K562 (cell line): ENCODE data around the gene TRIP10. TPM values are rescaled to one million over a fixed set of nuclear protein-coding genes. Genes with fewer than 3 reads are reported as not detected.

Experiments used
- ATAC-seq: fragments of 200-7000 bp; cut with Tn5 transposase; 3 replicates; pipeline ENCODE4 v1.9.1; 2020; ENCODE audit warnings: moderate library complexity
- BruUV-seq: library from RNA; stranded (reverse); fragments of 400-500 nt; replicated peaks from 2 replicates; lab custom pipeline; 2021; lab: Mats Ljungman, UMichigan
- CTCF ChIA-PET: fragments of 300-600 bp; formaldehyde crosslinking; extraction: SDS; loops from one replicate; lab custom pipeline; 2021; ENCODE audit warnings: low intra/inter-chr PET ratio; lab: Yijun Ruan, JAX
- POLR2A ChIA-PET: fragments of 300-600, 350-650 bp; sonication (Branson Sonifier 250); formaldehyde crosslinking; extraction: SDS; loops from one replicate; lab custom pipeline; 2021; ENCODE audit warnings: antibody characterized with exemption, inconsistent platforms; lab: Yijun Ruan, JAX
- DNase-seq, 4 experiments: peaks; one replicate each; pipeline versions ENCODE4 v3.0.0 to v3.0.0-alpha.2; 2011 to 2018; ENCODE audit warnings: low spot score in 3 of 4, mixed read lengths in 3 of 4; ENCODE audit errors: extremely low read depth in 1 of 4
- FAIRE-seq: peaks from 2 replicates; lab custom pipeline; 2011; peaks lifted over from hg19 to GRCh38; lab: Jason Lieb, UNC
- H2AFZ ChIP-seq: 2 replicates; pipeline ENCODE4 v1.6.0; 2011; ENCODE audit warnings: low read depth, low read length, control low read depth, inconsistent platforms
- H3K27ac ChIP-seq: fragments of 200-600 bp; 3 replicates; pipeline ENCODE4 v1.8.0; 2011; ENCODE audit warnings: low read depth, mild to moderate bottlenecking, control low read depth, inconsistent platforms, low read length, moderate library complexity, mixed read lengths; ENCODE audit errors: extremely low read depth
- H3K27me3 ChIP-seq, 2 experiments: fragments of 300-600 bp in 1 of 2; 2 replicates in 1 of 2; 3 replicates in 1 of 2; pipeline versions ENCODE4 v1.6.0 to v1.8.0; 2011; ENCODE audit warnings: inconsistent platforms in 2 of 2, low read length in 2 of 2, mild to moderate bottlenecking in 1 of 2, mixed read lengths in 1 of 2, moderate library complexity in 1 of 2; ENCODE audit not compliant: control insufficient read depth in 2 of 2, insufficient read depth in 2 of 2
- H3K36me3 ChIP-seq: fragments of 300-600 bp; 3 replicates; pipeline ENCODE4 v1.8.0; 2011; ENCODE audit warnings: mild to moderate bottlenecking, low read length, inconsistent platforms; ENCODE audit not compliant: control insufficient read depth, insufficient read depth
- H3K4me1 ChIP-seq, 2 experiments: fragments of 200-600 bp in 1 of 2; replicated peaks in 1 of 2; 2 replicates in 1 of 2; 3 replicates in 1 of 2; pipeline versions ENCODE4 v1.5.1 to v1.8.0; 2011; ENCODE audit warnings: inconsistent platforms in 2 of 2, low read length in 2 of 2, mild to moderate bottlenecking in 1 of 2, mixed read lengths in 1 of 2, moderate library complexity in 1 of 2; ENCODE audit not compliant: control insufficient read depth in 2 of 2, insufficient read depth in 2 of 2
- H3K4me2 ChIP-seq: 2 replicates; pipeline ENCODE4 v1.6.1; 2011; ENCODE audit warnings: low read length, control low read depth, inconsistent platforms, mixed read lengths; ENCODE audit not compliant: insufficient read depth
- H3K4me3 ChIP-seq: fragments of 200-600 bp; sonication (generic), shearing (Covaris generic); 2 replicates; pipeline ENCODE4 v1.5.1; 2016; ENCODE audit warnings: control low read depth, inconsistent platforms
- H3K79me2 ChIP-seq: fragments of 200-600 bp; 3 replicates; pipeline ENCODE4 v1.8.0; 2011; ENCODE audit warnings: low read length, inconsistent platforms; ENCODE audit not compliant: control insufficient read depth, insufficient read depth
- H3K9ac ChIP-seq, 2 experiments: 2 replicates each; pipeline versions ENCODE4 v1.6.0 to v1.6.1; 2011; ENCODE audit warnings: low read depth in 2 of 2, low read length in 2 of 2, control low read depth in 1 of 2, inconsistent platforms in 1 of 2, mild to moderate bottlenecking in 1 of 2, mixed read lengths in 1 of 2; ENCODE audit not compliant: insufficient read depth in 1 of 2
- H3K9me1 ChIP-seq: one replicate; pipeline ENCODE4 v1.6.0; 2011; ENCODE audit warnings: inconsistent platforms, mild to moderate bottlenecking, low read length, moderate library complexity; ENCODE audit not compliant: control insufficient read depth, insufficient read depth
- H3K9me3 ChIP-seq: replicated peaks from 2 replicates; pipeline ENCODE4 v1.5.1; 2011; ENCODE audit warnings: low read depth, low read length, inconsistent platforms; ENCODE audit not compliant: control insufficient read depth, insufficient read depth
- H4K20me1 ChIP-seq: replicated peaks from 2 replicates; pipeline ENCODE4 v1.6.1; 2011; ENCODE audit warnings: low read length, inconsistent platforms, mixed read lengths; ENCODE audit not compliant: control insufficient read depth, insufficient read depth
- DEAF1 ChIP-seq: fragments of 450-650 bp; formaldehyde crosslinking; IDR thresholded peaks from 2 replicates; pipeline ENCODE4 v1.4.0; 2020; ENCODE audit warnings: mild to moderate bottlenecking, moderate library complexity
- E2F5 ChIP-seq: sonication (generic); formaldehyde crosslinking; IDR thresholded peaks from 2 replicates; pipeline ENCODE4 v1.8.0; 2022; ENCODE audit warnings: mild to moderate bottlenecking, missing genetic modification reagents
- GATA2 ChIP-seq: sonication (generic); formaldehyde crosslinking; IDR thresholded peaks from 2 replicates; pipeline ENCODE4 v1.4.0; 2020; ENCODE audit warnings: mild to moderate bottlenecking, missing genetic modification reagents
- HDAC6 ChIP-seq: IDR thresholded peaks from 2 replicates; pipeline ENCODE4 v1.6.1; 2012; ENCODE audit warnings: low read depth, mild to moderate bottlenecking, control low read depth, inconsistent platforms, low read length, moderate library complexity
- HDGF ChIP-seq: fragments of 450-650 bp; IDR thresholded peaks from 2 replicates; pipeline ENCODE4 v1.6.1; 2016
- IFI16 ChIP-seq: fragments of 250-450 bp; sonication (Bioruptor Pico); IDR thresholded peaks from 2 replicates; pipeline ENCODE4 v2.1.2; 2022; ENCODE audit warnings: mild to moderate bottlenecking, inconsistent platforms
- NCOA1 ChIP-seq: fragments of 450-650 bp; IDR thresholded peaks from 2 replicates; pipeline ENCODE4 v1.6.1; 2016; ENCODE audit warnings: low read depth
- NFIC ChIP-seq: fragments of 450-650 bp; IDR thresholded peaks from 2 replicates; pipeline ENCODE4 v1.6.1; 2017; ENCODE audit warnings: mild to moderate bottlenecking, inconsistent platforms
- NONO ChIP-seq, 2 experiments: fragments of 200-400 bp in 1 of 2; fragments of 450-650 bp in 1 of 2; formaldehyde crosslinking in 1 of 2; IDR thresholded peaks; 2 replicates each; pipeline ENCODE4 v1.6.1; 2017; ENCODE audit warnings: low read depth in 2 of 2, mild to moderate bottlenecking in 2 of 2, moderate library complexity in 2 of 2, low read length in 1 of 2
- POLR2B ChIP-seq: fragments of 450-650 bp; IDR thresholded peaks from 2 replicates; pipeline ENCODE4 v1.6.1; 2018; ENCODE audit warnings: low read depth; ENCODE audit not compliant: partially characterized antibody
- RBM14 ChIP-seq: fragments of 200-400 bp; formaldehyde crosslinking; IDR thresholded peaks from 2 replicates; pipeline ENCODE4 v1.6.1; 2018; ENCODE audit warnings: low read depth, mild to moderate bottlenecking, low read length, moderate library complexity, borderline replicate concordance; ENCODE audit not compliant: insufficient read depth
- RBM22 ChIP-seq: fragments of 200-400 bp; formaldehyde crosslinking; IDR thresholded peaks from 2 replicates; pipeline ENCODE4 v1.6.1; 2018; ENCODE audit warnings: low read length, low read depth; ENCODE audit not compliant: poor library complexity, severe bottlenecking
- RCOR1 ChIP-seq, 2 experiments: IDR thresholded peaks; 2 replicates each; pipeline ENCODE4 v1.6.1; 2012; ENCODE audit warnings: low read depth in 2 of 2, low read length in 2 of 2, borderline replicate concordance in 1 of 2, improper control_type of control experiment in 1 of 2
- SMARCE1 ChIP-seq: fragments of 450-650 bp; IDR thresholded peaks from 2 replicates; pipeline ENCODE4 v1.7.1; 2016; ENCODE audit warnings: mild to moderate bottlenecking
- ZNF23 ChIP-seq: fragments of 250-450 bp; sonication (Bioruptor Pico); IDR thresholded peaks from 2 replicates; pipeline ENCODE4 v1.4.0; 2020; ENCODE audit warnings: mild to moderate bottlenecking
- ZNF408 ChIP-seq: fragments of 250-450 bp; sonication (Bioruptor Pico); IDR thresholded peaks from 2 replicates; pipeline ENCODE4 v1.4.0; 2020; ENCODE audit warnings: low read depth, mild to moderate bottlenecking, moderate library complexity
- ZNF77 ChIP-seq: fragments of 250-450 bp; sonication (Bioruptor Pico); IDR thresholded peaks from 2 replicates; pipeline ENCODE4 v1.5.0; 2020
- ZNF785 ChIP-seq: fragments of 250-450 bp; sonication (Bioruptor Pico); IDR thresholded peaks from 2 replicates; pipeline ENCODE4 v1.4.0; 2020; ENCODE audit warnings: mild to moderate bottlenecking
- WGBS: fragments of 100-300 bp; shearing (Covaris generic); methylation state at CpG from one replicate; pipeline ENCODE4 v1.1.6; 2016; ENCODE audit warnings: low coverage, mixed read lengths; ENCODE audit not compliant: insufficient coverage; ENCODE audit errors: missing lambda C conversion rate; 5-methylcytosine and 5-hydroxymethylcytosine counted together
- in situ Hi-C: fragments of 300-500 bp; cut with MboI; formaldehyde crosslinking; loops from 4 replicates; pipeline ENCODE4 v1.15.0; 2018; ENCODE audit warnings: inconsistent platforms, mixed read lengths
- intact Hi-C: fragments of 100-400 bp; cut with micrococcal nuclease; formaldehyde crosslinking; loops from 2 replicates; pipeline ENCODE4 v1.14.2; 2022
- polyA plus RNA-seq, 8 experiments: library from polyadenylated mRNA; depleted of rRNA in 4 of 8; stranded (reverse) in 5 of 8; unstranded in 3 of 8; fragments of >200 nt; fragmentation: Nextera tagmentation in 2 of 8; fragmentation: Illumina TruSeq in 1 of 8; extraction: Ambion mirVana in 2 of 8; extraction: Trizol in 1 of 8; gene quantifications; 2 replicates each; pipeline versions ENCODE4 v1.2.1 to v1.2.3, GENCODE V29; 2011 to 2014; ENCODE audit warnings: inconsistent platforms in 1 of 8, missing spikeins in 1 of 8
- total RNA-seq, 7 experiments: library from RNA; depleted of rRNA in 6 of 7; stranded (reverse); fragments of >200 nt in 6 of 7; fragmentation: Illumina TruSeq in 2 of 7; extraction: Trizol in 2 of 7; gene quantifications; 2 replicates each; pipeline versions ENCODE4 v1.2.1 to v1.2.3, GENCODE V29; 2011 to 2021; ENCODE audit warnings: low replicate concordance in 1 of 7

The TRIP10 gene
- total and polyA plus RNA-seq, 9 of the 15 experiments (the other 6 are each of a cell fraction or from before 2014, with no cell fraction given) = 1.2 to 66.8 (median 36.1) TPM

- TF ChIP-seq ZNF408 (CRISPR knock-in tag) (no peak), ZNF23 (CRISPR knock-in tag) (no peak), HDGF (peak; percentile 96), ZNF77 (CRISPR knock-in tag) (no peak), RCOR1 (IDR thresholded peaks at IDR 0.05; ENCODE audit: borderline replicate concordance in 1 of 2, low read depth in 2 of 2, low read length in 2 of 2) (peak in 1 of 2 experiments; percentile 21; a peak in 1 of 4 replicates), NCOA1 (no peak), E2F5 (CRISPR knock-in tag) (no peak)
Observed at GRCh38 chr19:6718741-6719539, 20.5 kb upstream of the TRIP10 start (continued).

- DNase-seq (no peak), ATAC-seq (no peak)
- H3K9me3 ChIP-seq = no peaks in the 10 kb centered on the region
- no peaks in the 10 kb centered on the region for H3K79me2 ChIP-seq
- no peak overlapping the region for H3K4me3 ChIP-seq
- peak overlapping the region in 1 of 2 experiments; percentile 78; a peak in 3 of 4 replicates for H3K9ac ChIP-seq
- no peak overlapping the region for H3K27ac ChIP-seq
- CTCF ChIA-PET = no interaction called here
- BruUV-seq = no TSS peak
- in situ Hi-C loops = no loop called here
- no peaks in the 10 kb centered on the region for H3K27me3 ChIP-seq
- WGBS = 39% methylated on average over 6 of the region's 6 CpGs
- H3K9me1 ChIP-seq = no peaks in the 10 kb centered on the region
- H4K20me1 ChIP-seq = no peaks in the 10 kb centered on the region
- H3K4me1 ChIP-seq = peaks cover 38 to 39% of the 10 kb centered on the region in 2 experiments
- no peak for TF ChIP-seq DEAF1 (CRISPR knock-in tag)
- TF ChIP-seq IFI16 (CRISPR knock-in tag) = no peak
- no peak for TF ChIP-seq NFIC
- no peak for TF ChIP-seq HDAC6
- TF ChIP-seq RBM14 = no peak
- TF ChIP-seq POLR2B = no peak
- no peak for TF ChIP-seq SMARCE1
- no peak for TF ChIP-seq RBM22
- TF ChIP-seq ZNF785 (CRISPR knock-in tag) = no peak
- no peak for TF ChIP-seq NONO (IDR thresholded peaks at IDR 0.05; ENCODE audit: low read depth in 2 of 2, low read length in 1 of 2)
- TF ChIP-seq GATA2 (CRISPR knock-in tag) = no peak
- TF ChIP-seq, all 486 proteins: peak for 0
- intact Hi-C loops = loop anchor here (2.0 kb wide), 1 partner anchor 17 kb away; the partner anchor contains the start of gene GPR108
- POLR2A ChIA-PET = no interaction called here
- Histone ChIP-seq H3K4me2 (peak overlapping the region; percentile 83; the same call in 1 of the 2 replicates), H3K36me3 (no peaks in the 10 kb centered on the region), H2AFZ (peak overlapping the region; percentile 96)
- FAIRE-seq = no peak
Observed at GRCh38 chr19:6719540-6719861, 20.0 kb upstream of the TRIP10 start.
